WTC11 (cell line): ENCODE results near the gene SHLD1. TPM values are rescaled to one million over a fixed set of nuclear protein-coding genes. Genes with fewer than 3 reads are reported as not detected.

Experiments used
- ATAC-seq: fragments of 200-7000 bp; cut with Tn5 transposase; 2 replicates; pipeline ENCODE4 v1.10.0; 2021; ENCODE audit warnings: mild to moderate bottlenecking, moderate library complexity
- CTCF ChIA-PET: fragments of 300-600 bp; sonication (Branson Sonifier 250); formaldehyde crosslinking; loops from one replicate; lab custom pipeline; 2021; ENCODE audit warnings: antibody characterized with exemption; lab: Charles Lee
- POLR2A ChIA-PET: fragments of 350-600 bp; sonication (Branson Sonifier 250); formaldehyde crosslinking; loops from one replicate; lab custom pipeline; 2021; ENCODE audit warnings: antibody characterized with exemption; lab: Charles Lee
- DNase-seq: peaks from one replicate; pipeline ENCODE4 v3.0.0; 2021; ENCODE audit warnings: low spot score
- H3K27ac Mint-ChIP-seq: 2 replicates; pipeline ENCODE4 v1.8.0; 2021; ENCODE audit warnings: mixed read lengths
- H3K27me3 Mint-ChIP-seq: 2 replicates; pipeline ENCODE4 v1.8.0; 2021; ENCODE audit warnings: low read depth, mild to moderate bottlenecking, moderate library complexity, mixed read lengths
- H3K36me3 Mint-ChIP-seq: 2 replicates; pipeline ENCODE4 v1.8.0; 2021; ENCODE audit warnings: mixed read lengths
- H3K4me1 Mint-ChIP-seq: 2 replicates; pipeline ENCODE4 v1.8.0; 2022; ENCODE audit warnings: mixed read lengths
- H3K4me3 Mint-ChIP-seq: 2 replicates; pipeline ENCODE4 v1.8.0; 2021; ENCODE audit warnings: mild to moderate bottlenecking, moderate library complexity, mixed read lengths
- H3K9me3 Mint-ChIP-seq: 2 replicates; pipeline ENCODE4 v1.8.0; 2021; ENCODE audit warnings: mixed read lengths
- EMX1 ChIP-seq: fragments of 250-450 bp; sonication (Bioruptor Pico); IDR thresholded peaks from 2 replicates; pipeline ENCODE4 v1.8.0; 2021; ENCODE audit warnings: mild to moderate bottlenecking
- ESRRA ChIP-seq: sonication (generic); formaldehyde crosslinking; IDR thresholded peaks from 2 replicates; pipeline ENCODE4 v1.8.1; 2022; ENCODE audit warnings: mild to moderate bottlenecking, missing genetic modification reagents, borderline replicate concordance
- FOXP1 ChIP-seq: sonication (generic); formaldehyde crosslinking; IDR thresholded peaks from 2 replicates; pipeline ENCODE4 v1.8.0; 2022; ENCODE audit warnings: missing genetic modification reagents, mild to moderate bottlenecking, moderate library complexity, borderline replicate concordance
- IRF2 ChIP-seq: sonication (generic); formaldehyde crosslinking; IDR thresholded peaks from 2 replicates; pipeline ENCODE4 v1.8.0; 2022; ENCODE audit warnings: low read depth, missing genetic modification reagents, borderline replicate concordance
- JUN ChIP-seq: sonication (generic); formaldehyde crosslinking; IDR thresholded peaks from 2 replicates; pipeline ENCODE4 v1.8.0; 2023; ENCODE audit warnings: mild to moderate bottlenecking, missing genetic modification reagents
- RELA ChIP-seq: sonication (generic); formaldehyde crosslinking; IDR thresholded peaks from 2 replicates; pipeline ENCODE4 v1.8.1; 2022; ENCODE audit warnings: missing genetic modification reagents, mild to moderate bottlenecking, borderline replicate concordance
- SMAD4 ChIP-seq: sonication (generic); formaldehyde crosslinking; IDR thresholded peaks from 2 replicates; pipeline ENCODE4 v1.8.0; 2022; ENCODE audit warnings: mild to moderate bottlenecking, missing genetic modification reagents
- SOX15 ChIP-seq: fragments of 250-450 bp; sonication (Bioruptor Pico); IDR thresholded peaks from 2 replicates; pipeline ENCODE4 v1.9.0; 2021; ENCODE audit warnings: mild to moderate bottlenecking
- ZNF219 ChIP-seq: sonication (generic); formaldehyde crosslinking; IDR thresholded peaks from 2 replicates; pipeline ENCODE4 v1.8.0; 2023; ENCODE audit warnings: missing genetic modification reagents, mild to moderate bottlenecking, borderline replicate concordance
- ZNF532 ChIP-seq: fragments of 250-450 bp; sonication (Bioruptor Pico); IDR thresholded peaks from 2 replicates; pipeline ENCODE4 v1.9.0; 2021; ENCODE audit warnings: mild to moderate bottlenecking, borderline replicate concordance
- total RNA-seq: library from RNA; stranded (reverse); gene quantifications from 3 replicates; pipeline ENCODE4 v1.2.3, GENCODE V29; 2021
- TF ChIP-seq, protein P1 (sequence below): sonication (generic); formaldehyde crosslinking; IDR thresholded peaks from 2 replicates; pipeline ENCODE4 v1.8.1; 2022; ENCODE audit warnings: low read depth, missing genetic modification reagents, borderline replicate concordance
- TF ChIP-seq, protein P2 (sequence below): fragments of 250-450 bp; sonication (Bioruptor Pico); conservative IDR thresholded peaks from 2 replicates; pipeline ENCODE4 v1.9.0; 2021; ENCODE audit warnings: mild to moderate bottlenecking
- TF ChIP-seq, protein P3 (sequence below): sonication (generic); formaldehyde crosslinking; IDR thresholded peaks from 2 replicates; pipeline ENCODE4 v1.8.0; 2022; ENCODE audit warnings: mild to moderate bottlenecking, missing genetic modification reagents
- TF ChIP-seq, protein P4 (sequence below): sonication (generic); formaldehyde crosslinking; IDR thresholded peaks from 2 replicates; pipeline ENCODE4 v1.8.1; 2022; ENCODE audit warnings: mild to moderate bottlenecking, missing genetic modification reagents, moderate library complexity, borderline replicate concordance
- TF ChIP-seq, protein P5 (sequence below): sonication (generic); formaldehyde crosslinking; IDR thresholded peaks from 2 replicates; pipeline ENCODE4 v1.8.1; 2023; ENCODE audit warnings: mild to moderate bottlenecking, moderate library complexity, missing genetic modification reagents

SHLD1 gene
- total RNA-seq, 1 experiment from 2014 or later: 4.1 TPM

DNA sequence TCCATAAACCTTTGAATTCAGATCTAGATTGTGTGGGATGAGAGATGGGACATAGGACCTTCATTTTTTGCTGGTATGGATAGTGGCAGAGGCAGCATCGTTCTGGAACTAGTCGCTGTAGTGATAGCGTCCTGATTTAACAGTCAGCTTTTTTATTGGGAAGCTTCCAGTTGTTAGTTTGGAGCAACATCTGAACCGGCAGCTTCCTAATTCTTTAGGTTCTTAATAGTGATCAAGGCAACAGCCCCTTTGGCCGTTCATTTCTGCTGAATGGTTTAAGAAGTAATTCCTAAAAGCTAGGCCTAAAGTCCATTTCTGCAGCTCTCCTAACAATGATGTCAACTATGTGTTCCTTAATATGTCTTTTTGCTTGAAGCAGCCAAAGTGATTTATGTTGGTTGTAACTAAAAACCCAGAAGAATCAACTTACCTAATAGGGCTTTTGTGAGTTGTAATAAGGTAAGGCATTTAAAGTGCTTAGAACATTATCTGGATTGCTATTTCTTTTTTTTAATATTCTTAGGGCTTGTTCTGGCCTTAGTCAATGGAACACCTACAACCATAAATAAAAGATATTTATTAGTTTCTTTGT lies 90.3 kb downstream of the SHLD1 start (continued):
- no peak for TF ChIP-seq ZNF532
- TF ChIP-seq SMAD4 (CRISPR knock-in tag): no peak
- TF ChIP-seq, protein P1, sequence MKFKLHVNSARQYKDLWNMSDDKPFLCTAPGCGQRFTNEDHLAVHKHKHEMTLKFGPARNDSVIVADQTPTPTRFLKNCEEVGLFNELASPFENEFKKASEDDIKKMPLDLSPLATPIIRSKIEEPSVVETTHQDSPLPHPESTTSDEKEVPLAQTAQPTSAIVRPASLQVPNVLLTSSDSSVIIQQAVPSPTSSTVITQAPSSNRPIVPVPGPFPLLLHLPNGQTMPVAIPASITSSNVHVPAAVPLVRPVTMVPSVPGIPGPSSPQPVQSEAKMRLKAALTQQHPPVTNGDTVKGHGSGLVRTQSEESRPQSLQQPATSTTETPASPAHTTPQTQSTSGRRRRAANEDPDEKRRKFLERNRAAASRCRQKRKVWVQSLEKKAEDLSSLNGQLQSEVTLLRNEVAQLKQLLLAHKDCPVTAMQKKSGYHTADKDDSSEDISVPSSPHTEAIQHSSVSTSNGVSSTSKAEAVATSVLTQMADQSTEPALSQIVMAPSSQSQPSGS (CRISPR knock-in tag): no peak
- no peak for TF ChIP-seq IRF2 (CRISPR knock-in tag)
- no peak for TF ChIP-seq FOXP1

DNA sequence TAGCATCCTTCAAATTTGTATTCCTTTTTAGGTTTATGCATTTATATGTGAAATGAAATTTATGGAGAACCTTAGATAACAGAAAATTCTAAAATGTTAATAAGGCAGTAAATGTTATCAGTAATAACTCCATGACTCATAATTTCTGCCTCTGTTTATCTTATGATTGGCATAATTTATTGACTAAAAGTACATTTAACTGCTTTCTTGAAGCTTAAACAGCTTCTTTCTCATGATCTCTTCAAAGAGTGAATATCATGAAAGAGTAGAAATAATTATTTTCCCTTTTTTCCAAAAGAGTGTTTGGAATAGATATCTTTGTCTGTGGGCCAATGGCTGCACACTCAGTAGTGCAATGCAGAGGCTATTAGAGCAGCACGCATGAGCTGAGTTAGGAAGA lies 91.3 kb downstream of the SHLD1 start:
- ATAC-seq: no peak
- no peak overlapping the region for H3K4me3 Mint-ChIP-seq
- H3K27me3 Mint-ChIP-seq: no peaks in the 10 kb centered on the region
- H3K27ac Mint-ChIP-seq: no peak overlapping the region
- no peaks in the 10 kb centered on the region for H3K36me3 Mint-ChIP-seq
- no peaks in the 10 kb centered on the region for H3K9me3 Mint-ChIP-seq
- TF ChIP-seq EMX1 (no peak), SOX15 (no peak), ZNF219 (CRISPR knock-in tag) (no peak), SMAD4 (CRISPR knock-in tag) (no peak), ESRRA (CRISPR knock-in tag) (no peak), JUN (CRISPR knock-in tag) (no peak), RELA (no peak), IRF2 (CRISPR knock-in tag) (no peak)
- TF ChIP-seq, protein P2, sequence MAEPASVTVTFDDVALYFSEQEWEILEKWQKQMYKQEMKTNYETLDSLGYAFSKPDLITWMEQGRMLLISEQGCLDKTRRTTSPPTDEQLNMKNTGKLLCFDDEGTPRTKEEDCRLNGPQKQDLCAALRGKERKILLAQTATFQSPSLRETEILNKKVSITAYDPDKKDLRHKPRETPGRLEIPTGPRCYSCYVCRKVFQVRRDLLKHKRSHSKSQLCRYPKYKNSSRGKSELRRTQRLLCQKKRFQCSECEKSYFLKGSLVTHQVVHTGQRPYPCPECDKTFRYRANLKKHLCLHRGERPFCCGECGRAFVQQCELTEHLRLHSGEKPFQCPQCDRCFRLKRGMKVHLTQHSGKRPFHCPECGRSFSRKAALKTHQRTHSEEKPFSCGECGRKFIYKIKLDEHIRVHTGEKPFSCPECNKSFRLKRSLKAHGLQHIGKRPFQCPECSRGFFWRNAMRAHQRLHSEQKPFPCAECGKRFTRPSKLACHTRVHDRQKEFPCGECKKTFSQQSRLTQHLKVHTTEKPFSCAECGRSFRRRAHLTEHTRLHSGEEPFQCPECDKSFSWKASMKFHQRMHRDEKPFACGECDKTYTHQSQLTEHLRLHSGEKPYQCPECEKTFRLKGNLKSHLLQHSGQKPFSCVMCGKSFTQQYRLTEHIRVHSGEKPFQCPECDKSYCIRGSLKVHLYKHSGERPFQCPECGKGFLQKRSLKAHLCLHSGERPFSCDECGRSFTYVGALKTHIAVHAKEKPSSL: no peak
- TF ChIP-seq, protein P3, sequence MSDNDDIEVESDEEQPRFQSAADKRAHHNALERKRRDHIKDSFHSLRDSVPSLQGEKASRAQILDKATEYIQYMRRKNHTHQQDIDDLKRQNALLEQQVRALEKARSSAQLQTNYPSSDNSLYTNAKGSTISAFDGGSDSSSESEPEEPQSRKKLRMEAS (CRISPR knock-in tag): no peak
- TF ChIP-seq, protein P4, sequence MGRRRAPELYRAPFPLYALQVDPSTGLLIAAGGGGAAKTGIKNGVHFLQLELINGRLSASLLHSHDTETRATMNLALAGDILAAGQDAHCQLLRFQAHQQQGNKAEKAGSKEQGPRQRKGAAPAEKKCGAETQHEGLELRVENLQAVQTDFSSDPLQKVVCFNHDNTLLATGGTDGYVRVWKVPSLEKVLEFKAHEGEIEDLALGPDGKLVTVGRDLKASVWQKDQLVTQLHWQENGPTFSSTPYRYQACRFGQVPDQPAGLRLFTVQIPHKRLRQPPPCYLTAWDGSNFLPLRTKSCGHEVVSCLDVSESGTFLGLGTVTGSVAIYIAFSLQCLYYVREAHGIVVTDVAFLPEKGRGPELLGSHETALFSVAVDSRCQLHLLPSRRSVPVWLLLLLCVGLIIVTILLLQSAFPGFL: no peak
- TF ChIP-seq, protein P5, sequence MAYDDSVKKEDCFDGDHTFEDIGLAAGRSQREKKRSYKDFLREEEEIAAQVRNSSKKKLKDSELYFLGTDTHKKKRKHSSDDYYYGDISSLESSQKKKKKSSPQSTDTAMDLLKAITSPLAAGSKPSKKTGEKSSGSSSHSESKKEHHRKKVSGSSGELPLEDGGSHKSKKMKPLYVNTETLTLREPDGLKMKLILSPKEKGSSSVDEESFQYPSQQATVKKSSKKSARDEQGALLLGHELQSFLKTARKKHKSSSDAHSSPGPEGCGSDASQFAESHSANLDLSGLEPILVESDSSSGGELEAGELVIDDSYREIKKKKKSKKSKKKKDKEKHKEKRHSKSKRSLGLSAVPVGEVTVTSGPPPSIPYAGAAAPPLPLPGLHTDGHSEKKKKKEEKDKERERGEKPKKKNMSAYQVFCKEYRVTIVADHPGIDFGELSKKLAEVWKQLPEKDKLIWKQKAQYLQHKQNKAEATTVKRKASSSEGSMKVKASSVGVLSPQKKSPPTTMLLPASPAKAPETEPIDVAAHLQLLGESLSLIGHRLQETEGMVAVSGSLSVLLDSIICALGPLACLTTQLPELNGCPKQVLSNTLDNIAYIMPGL: no peak
- POLR2A ChIA-PET: no interaction called here
- H3K4me1 Mint-ChIP-seq: peaks cover 8% of the 10 kb centered on the region
- CTCF ChIA-PET: interaction anchor here (1.1 kb wide), 1 partner anchor 9 kb away, joined by 5 read pairs; no protein-coding TSS in a partner anchor
- no peak for DNase-seq
